Measurements from ENCODE around the gene CANT1. TPM values are rescaled to one million over a fixed set of nuclear protein-coding genes. Genes with fewer than 3 reads are reported as not detected.
A peak's percentile ranks its signal among the peaks of the same experiment; 100 is the strongest.

The CANT1 gene
- total RNA-seq, 1 experiment from 2014 or later, result 106 TPM

GRCh38 chr17:79018370-79018695 is 8.8 kb upstream of the CANT1 start:
- H3K27ac ChIP-seq, result no peak overlapping the region
- no peaks in the 10 kb centered on the region for H3K4me1 ChIP-seq (replicated peaks)

GRCh38 chr17:79017546-79018369 is 8.2 kb upstream of the CANT1 start:
- H3K27ac ChIP-seq, result no peak overlapping the region
- no peaks in the 10 kb centered on the region for H3K4me1 ChIP-seq (replicated peaks)
- peaks cover 4% of the 10 kb centered on the region; the same call in 1 of the 2 replicates for H3K27me3 ChIP-seq (replicated peaks)
- no peak overlapping the region for H3K4me3 ChIP-seq
- no peaks in the 10 kb centered on the region for H3K9me3 ChIP-seq (replicated peaks)
- no peak for DNase-seq (ENCODE audit: low read depth in 1 of 2, low spot score in 2 of 2)
- H3K36me3 ChIP-seq, result no peaks in the 10 kb centered on the region

More at GRCh38 chr17:79018370-79018695, 8.8 kb upstream of the CANT1 start:
- Histone ChIP-seq H3K36me3 (no peaks in the 10 kb centered on the region), H3K4me3 (no peak overlapping the region), H3K27me3 (replicated peaks) (peaks cover 4% of the 10 kb centered on the region), H3K9me3 (replicated peaks) (no peaks in the 10 kb centered on the region)
- DNase-seq (ENCODE audit: low read depth in 1 of 2, low spot score in 2 of 2), result no peak

DNA sequence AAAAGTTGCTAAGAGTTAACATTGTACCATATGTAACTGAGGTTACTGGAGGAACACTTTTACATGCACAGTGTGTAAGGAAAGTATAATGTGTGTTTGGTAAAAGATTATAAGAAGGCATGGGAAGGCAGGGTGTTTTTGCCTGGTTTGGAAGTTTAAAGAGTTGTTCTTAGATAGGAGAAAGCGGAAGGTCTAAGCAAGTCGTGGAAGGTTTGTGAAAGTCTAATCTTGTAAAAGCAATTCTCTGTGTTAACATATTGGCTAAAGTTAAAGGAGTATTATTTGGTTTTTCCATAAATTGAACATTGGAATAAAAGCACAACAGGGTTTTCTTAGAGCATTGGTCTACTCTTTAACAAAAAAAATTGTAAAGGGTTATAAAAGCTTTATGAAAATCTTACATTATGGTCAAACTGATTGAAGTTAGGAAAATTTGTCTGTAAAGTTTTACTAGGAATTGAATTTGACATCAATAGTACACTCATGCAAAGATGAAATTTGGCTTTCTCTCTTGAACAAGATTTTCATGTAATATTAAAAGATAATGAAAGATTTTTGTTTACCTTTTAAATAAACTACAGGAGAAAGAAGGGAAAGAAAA is 4.7 kb upstream of the CANT1 start:
- Histone ChIP-seq H3K4me3 (no peak overlapping the region), H3K27me3 (replicated peaks) (peaks cover 4% of the 10 kb centered on the region; the same call in 1 of the 2 replicates), H3K4me1 (replicated peaks) (peaks cover 12% of the 10 kb centered on the region), H3K27ac (no peak overlapping the region), H3K36me3 (peaks cover 4% of the 10 kb centered on the region), H3K9me3 (replicated peaks) (no peaks in the 10 kb centered on the region)
- no peak for DNase-seq (ENCODE audit: low read depth in 1 of 2, low spot score in 2 of 2)

- no peak for DNase-seq (ENCODE audit: low read depth in 1 of 2, low spot score in 2 of 2)
- Histone ChIP-seq H3K27ac (no peak overlapping the region), H3K36me3 (peaks cover 20% of the 10 kb centered on the region), H3K4me1 (replicated peaks) (peaks cover 22% of the 10 kb centered on the region), H3K4me3 (no peak overlapping the region), H3K9me3 (replicated peaks) (no peaks in the 10 kb centered on the region), H3K27me3 (replicated peaks) (no peaks in the 10 kb centered on the region)
Observed at GRCh38 chr17:79012563-79013134, 3.1 kb upstream of the CANT1 start.

- H3K27ac ChIP-seq, result no peak overlapping the region
- peaks cover 26% of the 10 kb centered on the region for H3K36me3 ChIP-seq
- peaks cover 22% of the 10 kb centered on the region for H3K4me1 ChIP-seq (replicated peaks)
- no peaks in the 10 kb centered on the region for H3K27me3 ChIP-seq (replicated peaks)
- H3K9me3 ChIP-seq (replicated peaks), result no peaks in the 10 kb centered on the region
- DNase-seq (ENCODE audit: low read depth in 1 of 2, low spot score in 2 of 2), result no peak
- no peak overlapping the region for H3K4me3 ChIP-seq
Observed at GRCh38 chr17:79011451-79012147, 2.0 kb upstream of the CANT1 start.

DNA sequence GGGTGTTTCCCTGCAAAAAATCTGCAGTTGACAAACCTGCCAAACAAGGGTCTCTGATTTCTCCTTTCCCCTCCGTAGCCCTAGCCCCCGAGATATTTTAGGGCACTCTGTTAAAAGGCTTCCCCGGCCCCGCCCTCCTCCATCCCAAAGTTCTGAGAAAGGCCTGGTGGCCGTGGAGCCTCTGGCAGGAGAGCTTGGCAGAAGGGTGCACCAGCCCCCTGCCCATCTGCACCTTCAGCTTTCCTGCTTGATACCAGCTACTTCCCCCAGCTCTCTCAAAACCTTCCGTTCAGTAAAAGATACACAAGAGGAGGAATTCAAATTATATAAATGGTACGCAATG is 711 bp upstream of the CANT1 start:
- peak in 1 of 2 experiments; percentile 43 for DNase-seq (ENCODE audit: low read depth in 1 of 2, low spot score in 2 of 2)
- H3K9me3 ChIP-seq (replicated peaks), result no peaks in the 10 kb centered on the region
- H3K4me1 ChIP-seq (replicated peaks), result peaks cover 22% of the 10 kb centered on the region
- H3K27ac ChIP-seq, result 0 out of 2 replicates have a peak overlapping the region, but pooled peaks have one; percentile 81
- peak overlapping the region; percentile 99 for H3K4me3 ChIP-seq
- no peaks in the 10 kb centered on the region for H3K27me3 ChIP-seq (replicated peaks)
- peaks cover 30% of the 10 kb centered on the region for H3K36me3 ChIP-seq

- H3K27me3 ChIP-seq (replicated peaks), result no peaks in the 10 kb centered on the region
- DNase-seq (ENCODE audit: low read depth in 1 of 2, low spot score in 2 of 2), result peak in 1 of 2 experiments; percentile 41
- H3K27ac ChIP-seq, result peak overlapping the region; percentile 81
- peak overlapping the region; percentile 99 for H3K4me3 ChIP-seq
- peaks cover 22% of the 10 kb centered on the region for H3K4me1 ChIP-seq (replicated peaks)
- H3K9me3 ChIP-seq (replicated peaks), result no peaks in the 10 kb centered on the region
- H3K36me3 ChIP-seq, result peaks cover 30% of the 10 kb centered on the region
Observed at GRCh38 chr17:79008666-79009387, 737 bp downstream of the CANT1 start.

DNA sequence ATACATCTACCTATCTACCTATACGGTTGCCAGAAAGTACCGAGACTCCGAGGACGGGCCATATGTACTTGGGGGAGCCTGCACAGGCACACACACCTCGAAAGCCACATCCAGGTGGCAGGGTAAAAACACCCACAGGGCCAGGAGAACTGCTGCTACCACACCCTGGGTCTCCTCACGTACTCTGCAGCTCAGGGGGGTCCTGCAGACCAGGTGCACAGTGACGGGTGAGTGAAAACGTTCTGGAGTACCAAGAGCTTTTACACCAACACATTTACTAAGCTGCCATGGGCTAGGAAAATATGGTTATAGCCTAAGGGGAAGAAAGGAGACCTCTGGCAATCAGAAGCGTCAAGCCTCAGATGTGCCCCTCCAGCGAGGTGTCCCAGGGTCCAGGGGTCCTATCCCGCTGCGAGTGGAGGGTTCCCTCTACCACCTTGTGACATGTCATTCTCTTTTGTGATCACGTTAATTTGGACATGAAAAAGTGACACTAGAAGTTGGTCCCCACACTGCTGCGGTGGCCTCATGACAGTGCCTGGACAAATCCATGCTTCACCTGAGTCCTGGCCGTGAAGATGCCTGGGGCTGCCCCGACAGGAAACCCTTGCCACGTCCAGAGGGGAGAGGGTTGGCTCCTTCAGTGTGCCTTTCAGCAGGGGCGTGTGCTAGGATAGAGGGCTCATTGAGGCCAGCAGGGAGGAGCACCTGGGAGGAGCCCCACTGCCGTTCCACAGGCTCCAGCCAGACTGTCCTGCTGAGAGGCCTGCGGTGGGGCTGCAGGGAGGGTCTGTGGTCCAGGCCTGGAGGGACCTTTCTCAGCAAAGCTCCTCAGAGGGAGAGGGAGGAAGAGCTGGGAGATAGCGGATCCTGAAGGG is 1.8 kb downstream of the CANT1 start:
- no peak overlapping the region for H3K27ac ChIP-seq
- peaks cover 22% of the 10 kb centered on the region for H3K4me1 ChIP-seq (replicated peaks)
- H3K4me3 ChIP-seq, result no peak overlapping the region
- no peaks in the 10 kb centered on the region for H3K9me3 ChIP-seq (replicated peaks)
- H3K36me3 ChIP-seq, result peaks cover 34% of the 10 kb centered on the region
- no peaks in the 10 kb centered on the region for H3K27me3 ChIP-seq (replicated peaks)
- peak in 1 of 2 experiments; percentile 40 for DNase-seq (ENCODE audit: low read depth in 1 of 2, low spot score in 2 of 2)

- Histone ChIP-seq H3K4me3 (no peak overlapping the region), H3K4me1 (replicated peaks) (peaks cover 22% of the 10 kb centered on the region), H3K36me3 (peaks cover 42% of the 10 kb centered on the region), H3K27me3 (replicated peaks) (no peaks in the 10 kb centered on the region), H3K9me3 (replicated peaks) (no peaks in the 10 kb centered on the region), H3K27ac (no peak overlapping the region)
- DNase-seq (ENCODE audit: low read depth in 1 of 2, low spot score in 2 of 2), result no peak
Observed at GRCh38 chr17:79006794-79007503, 2.6 kb downstream of the CANT1 start.

DNA sequence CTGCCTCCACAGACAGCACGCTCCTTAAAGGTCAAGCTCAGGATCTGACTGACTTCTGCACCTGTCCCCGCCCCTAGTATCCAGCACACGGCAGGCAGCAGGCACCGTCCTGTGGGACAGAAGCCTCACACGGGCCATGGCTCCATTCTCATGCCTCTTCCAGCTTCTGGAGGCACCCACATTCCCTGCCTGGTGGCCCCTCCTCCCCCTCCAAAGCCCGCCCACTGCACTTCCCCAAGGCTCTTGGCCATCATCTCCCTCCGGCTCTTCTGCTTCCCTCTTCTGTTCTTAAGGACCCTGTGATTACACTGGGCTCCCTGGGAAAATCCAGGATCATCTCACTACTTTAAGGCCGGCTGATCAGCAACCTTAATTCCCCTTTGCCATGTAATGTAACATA is 3.5 kb downstream of the CANT1 start:
- no peak for DNase-seq (ENCODE audit: low read depth in 1 of 2, low spot score in 2 of 2)
- peaks cover 15% of the 10 kb centered on the region for H3K4me1 ChIP-seq (replicated peaks)
- no peaks in the 10 kb centered on the region for H3K9me3 ChIP-seq (replicated peaks)
- H3K27me3 ChIP-seq (replicated peaks), result no peaks in the 10 kb centered on the region
- no peak overlapping the region for H3K4me3 ChIP-seq
- H3K36me3 ChIP-seq, result peaks cover 48% of the 10 kb centered on the region
- H3K27ac ChIP-seq, result no peak overlapping the region

- Histone ChIP-seq H3K4me3 (no peak overlapping the region), H3K4me1 (replicated peaks) (peaks cover 15% of the 10 kb centered on the region), H3K36me3 (peaks cover 56% of the 10 kb centered on the region), H3K27ac (no peak overlapping the region), H3K9me3 (replicated peaks) (no peaks in the 10 kb centered on the region), H3K27me3 (replicated peaks) (no peaks in the 10 kb centered on the region)
- DNase-seq (ENCODE audit: low read depth in 1 of 2, low spot score in 2 of 2), result no peak
Observed at GRCh38 chr17:79005063-79005861, 4.3 kb downstream of the CANT1 start.
